Body of pancreas (tissue), 4 donors: ENCODE results near the gene MAPK14.

ENCODE experiments used
- CTCF ChIP-seq, 7 experiments: fragments of 450-650 bp in 4 of 7; fragments of 200-600 bp in 3 of 7; sonication (generic) in 3 of 7; IDR thresholded peaks; one replicate each; pipeline ENCODE4 v1.5.1; 2016 to 2019; ENCODE audit warnings: antibody characterized with exemption in 7 of 7
- POLR2A ChIP-seq, 3 donors: fragments of 450-650 bp; IDR thresholded peaks; one replicate each; pipeline ENCODE4 v1.6.1; 2016; ENCODE audit warnings: antibody characterized with exemption in 3 of 3, mild to moderate bottlenecking in 2 of 3

DNA sequence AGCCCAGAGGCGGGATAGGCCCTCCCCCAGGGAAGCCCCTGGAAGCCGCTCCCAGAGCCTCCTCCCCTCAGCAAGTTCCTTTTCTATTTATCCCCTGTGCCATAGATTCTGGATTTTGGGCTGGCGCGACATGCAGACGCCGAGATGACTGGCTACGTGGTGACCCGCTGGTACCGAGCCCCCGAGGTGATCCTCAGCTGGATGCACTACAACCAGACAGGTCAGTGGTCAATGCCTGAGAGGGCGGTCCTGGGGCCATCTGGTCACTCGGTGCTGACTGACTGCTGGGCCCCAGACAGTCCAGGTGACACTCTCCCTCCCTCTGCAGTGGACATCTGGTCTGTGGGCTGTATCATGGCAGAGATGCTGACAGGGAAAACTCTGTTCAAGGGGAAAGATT, 108.9 kb downstream of the MAPK14 start:
- TF ChIP-seq CTCF (IDR thresholded peaks at IDR 0.05), result no peak
- TF ChIP-seq POLR2A (IDR thresholded peaks at IDR 0.05), result no peak
